ENCODE measurements around the gene VCX3B.
"Not testable (repeated sequence)": the region's sequence is repeated elsewhere in the genome, so short reads cannot be mapped to it uniquely, and the experiment has no call there.

Gene VCX3B

DNA sequence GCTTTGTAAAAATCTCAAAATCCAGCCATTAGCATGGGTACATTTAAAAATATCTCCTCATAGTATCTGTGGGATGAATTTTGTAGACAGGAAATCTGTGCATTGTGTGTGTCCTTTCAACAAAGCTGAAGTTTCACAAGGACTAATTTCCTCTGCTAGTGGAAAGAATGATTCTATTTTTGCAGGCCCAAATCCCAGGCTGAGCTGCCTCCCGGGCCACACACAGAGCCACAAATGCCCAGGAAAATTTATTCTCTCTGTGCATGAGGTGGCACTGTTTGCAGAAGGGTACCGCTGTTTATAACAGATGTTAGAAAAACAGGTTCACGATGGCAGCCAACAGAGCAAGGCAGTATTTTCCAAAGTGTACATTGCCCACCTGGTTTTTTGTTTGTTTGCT lies 11.0 kb upstream of the VCX3B start:
- Histone ChIP-seq H3K4me3 (ENCODE audit: low read length) (no peak overlapping the region), H3K4me1 (ENCODE audit: low read length) (no peaks in the 10 kb centered on the region), H4K20me1 (ENCODE audit: insufficient read depth, low read length) (no peaks in the 10 kb centered on the region), H3K4me2 (ENCODE audit: low read length) (no peak overlapping the region), H3K9ac (ENCODE audit: low read length) (no peak overlapping the region), H3K27me3 (ENCODE audit: low read depth, low read length) (no peaks in the 10 kb centered on the region), H3K36me3 (replicated peaks; ENCODE audit: low read depth, low read length) (no peaks in the 10 kb centered on the region), H3K79me2 (ENCODE audit: low read length) (no peaks in the 10 kb centered on the region), H3K9me3 (ENCODE audit: insufficient read depth, low read length) (no peaks in the 10 kb centered on the region), H3K27ac (ENCODE audit: low read length) (no peak overlapping the region), H2AFZ (ENCODE audit: low read depth, low read length) (no peak overlapping the region)
- TF ChIP-seq, protein P1, sequence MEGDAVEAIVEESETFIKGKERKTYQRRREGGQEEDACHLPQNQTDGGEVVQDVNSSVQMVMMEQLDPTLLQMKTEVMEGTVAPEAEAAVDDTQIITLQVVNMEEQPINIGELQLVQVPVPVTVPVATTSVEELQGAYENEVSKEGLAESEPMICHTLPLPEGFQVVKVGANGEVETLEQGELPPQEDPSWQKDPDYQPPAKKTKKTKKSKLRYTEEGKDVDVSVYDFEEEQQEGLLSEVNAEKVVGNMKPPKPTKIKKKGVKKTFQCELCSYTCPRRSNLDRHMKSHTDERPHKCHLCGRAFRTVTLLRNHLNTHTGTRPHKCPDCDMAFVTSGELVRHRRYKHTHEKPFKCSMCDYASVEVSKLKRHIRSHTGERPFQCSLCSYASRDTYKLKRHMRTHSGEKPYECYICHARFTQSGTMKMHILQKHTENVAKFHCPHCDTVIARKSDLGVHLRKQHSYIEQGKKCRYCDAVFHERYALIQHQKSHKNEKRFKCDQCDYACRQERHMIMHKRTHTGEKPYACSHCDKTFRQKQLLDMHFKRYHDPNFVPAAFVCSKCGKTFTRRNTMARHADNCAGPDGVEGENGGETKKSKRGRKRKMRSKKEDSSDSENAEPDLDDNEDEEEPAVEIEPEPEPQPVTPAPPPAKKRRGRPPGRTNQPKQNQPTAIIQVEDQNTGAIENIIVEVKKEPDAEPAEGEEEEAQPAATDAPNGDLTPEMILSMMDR (IDR thresholded peaks at IDR 0.05; ENCODE audit: low read depth, low read length), result no peak
- TF ChIP-seq EZH2phosphoT487 (IDR thresholded peaks at IDR 0.05; ENCODE audit: low read depth), result no peak

DNA sequence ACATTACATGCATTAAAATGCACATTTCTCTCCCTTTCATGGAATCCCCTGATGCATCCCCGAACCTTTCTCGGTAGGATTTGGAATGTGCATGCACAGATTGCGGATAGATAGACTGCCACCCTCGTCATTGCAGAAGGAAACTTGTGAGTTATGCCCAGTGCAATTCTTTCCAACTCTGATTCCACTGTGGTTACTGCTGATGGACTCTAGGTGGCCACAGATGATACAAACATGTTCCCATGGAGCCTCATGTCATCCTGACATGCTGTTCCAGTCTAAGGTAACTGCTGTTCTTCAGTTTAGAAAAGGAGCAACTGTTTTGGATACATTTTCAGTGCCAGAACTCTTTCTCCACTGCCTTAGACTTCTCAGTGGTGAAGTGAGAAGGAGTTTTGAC lies 9.1 kb upstream of the VCX3B start:
- Histone ChIP-seq H3K36me3 (replicated peaks; ENCODE audit: low read depth, low read length) (no peaks in the 10 kb centered on the region), H3K9me3 (ENCODE audit: insufficient read depth, low read length) (no peaks in the 10 kb centered on the region), H3K27ac (ENCODE audit: low read length) (no peak overlapping the region), H3K27me3 (ENCODE audit: low read depth, low read length) (no peaks in the 10 kb centered on the region), H4K20me1 (ENCODE audit: insufficient read depth, low read length) (no peaks in the 10 kb centered on the region), H3K4me3 (ENCODE audit: low read length) (no peak overlapping the region), H2AFZ (ENCODE audit: low read depth, low read length) (no peak overlapping the region), H3K4me1 (ENCODE audit: low read length) (no peaks in the 10 kb centered on the region), H3K4me2 (ENCODE audit: low read length) (no peak overlapping the region), H3K79me2 (ENCODE audit: low read length) (no peaks in the 10 kb centered on the region), H3K9ac (ENCODE audit: low read length) (no peak overlapping the region)
- TF ChIP-seq, protein P1 (IDR thresholded peaks at IDR 0.05; ENCODE audit: low read depth, low read length), result no peak
- TF ChIP-seq EZH2phosphoT487 (IDR thresholded peaks at IDR 0.05; ENCODE audit: low read depth), result no peak

DNA sequence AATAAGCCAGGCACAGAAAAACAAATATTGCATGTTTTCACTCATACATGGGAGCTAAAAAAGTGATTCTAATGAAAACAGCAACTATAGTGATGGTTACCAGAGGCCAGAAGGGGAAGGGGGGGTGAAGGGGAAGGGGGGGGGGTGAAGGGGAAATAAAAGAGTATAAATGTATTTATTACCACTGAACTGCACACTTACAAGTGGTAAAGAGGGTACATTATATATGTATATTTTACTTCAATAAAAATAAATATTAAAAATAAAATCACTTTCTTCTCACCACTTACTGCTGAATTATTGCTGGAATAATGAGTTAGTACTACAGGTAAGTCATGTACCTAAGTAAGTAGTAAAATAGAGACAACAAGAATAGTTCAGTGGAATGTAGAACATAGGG lies 2.1 kb upstream of the VCX3B start:
- Histone ChIP-seq H3K79me2 (ENCODE audit: low read length) (no peaks in the 10 kb centered on the region), H2AFZ (ENCODE audit: low read depth, low read length) (no peak overlapping the region), H4K20me1 (ENCODE audit: insufficient read depth, low read length) (no peaks in the 10 kb centered on the region), H3K9ac (ENCODE audit: low read length) (no peak overlapping the region), H3K27me3 (ENCODE audit: low read depth, low read length) (no peaks in the 10 kb centered on the region), H3K4me2 (ENCODE audit: low read length) (no peak overlapping the region), H3K4me1 (ENCODE audit: low read length) (no peaks in the 10 kb centered on the region), H3K36me3 (replicated peaks; ENCODE audit: low read depth, low read length) (no peaks in the 10 kb centered on the region), H3K9me3 (ENCODE audit: insufficient read depth, low read length) (no peaks in the 10 kb centered on the region), H3K27ac (ENCODE audit: low read length) (no peak overlapping the region), H3K4me3 (ENCODE audit: low read length) (no peak overlapping the region)
- TF ChIP-seq, protein P1 (IDR thresholded peaks at IDR 0.05; ENCODE audit: low read depth, low read length), result no peak
- TF ChIP-seq EZH2phosphoT487 (IDR thresholded peaks at IDR 0.05; ENCODE audit: low read depth), result no peak

DNA sequence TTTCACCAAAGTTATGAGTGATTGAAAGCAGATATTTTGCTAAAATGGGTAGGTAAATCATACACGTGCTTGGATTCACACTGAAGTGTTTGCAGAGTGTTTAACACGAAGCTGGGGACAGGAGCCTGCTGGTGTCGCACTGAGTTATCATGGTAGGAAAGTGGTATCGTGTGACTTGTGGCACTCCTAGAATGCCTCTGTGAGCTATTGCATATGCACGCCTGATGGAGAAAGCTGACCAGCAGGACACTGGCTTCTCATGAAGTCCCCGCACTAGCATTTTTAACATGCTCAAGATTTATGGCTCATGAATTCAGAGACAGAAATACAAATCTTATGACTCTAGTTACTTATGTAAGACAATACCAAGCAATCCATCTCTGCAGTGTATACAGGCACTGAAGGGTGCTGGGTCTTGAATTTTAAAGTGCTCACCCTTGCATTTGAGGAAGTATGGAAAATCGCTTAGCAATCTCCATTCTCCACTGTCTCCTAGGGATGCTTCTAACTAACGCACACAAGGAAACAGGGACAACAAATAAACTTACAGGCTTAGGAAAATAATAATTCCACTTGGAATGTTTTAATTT lies 19.8 kb downstream of the VCX3B start:
- Histone ChIP-seq H3K4me3 (ENCODE audit: low read length) (no peak overlapping the region), H3K79me2 (ENCODE audit: low read length) (no peaks in the 10 kb centered on the region), H3K36me3 (replicated peaks; ENCODE audit: low read depth, low read length) (no peaks in the 10 kb centered on the region), H3K27ac (ENCODE audit: low read length) (no peak overlapping the region), H3K27me3 (ENCODE audit: low read depth, low read length) (no peaks in the 10 kb centered on the region), H3K4me2 (ENCODE audit: low read length) (no peak overlapping the region), H3K9me3 (ENCODE audit: insufficient read depth, low read length) (no peaks in the 10 kb centered on the region), H2AFZ (ENCODE audit: low read depth, low read length) (no peak overlapping the region), H3K4me1 (ENCODE audit: low read length) (no peaks in the 10 kb centered on the region), H3K9ac (ENCODE audit: low read length) (no peak overlapping the region), H4K20me1 (ENCODE audit: insufficient read depth, low read length) (no peaks in the 10 kb centered on the region)
- no peak for TF ChIP-seq EZH2phosphoT487 (IDR thresholded peaks at IDR 0.05; ENCODE audit: low read depth)
- TF ChIP-seq, protein P1 (IDR thresholded peaks at IDR 0.05; ENCODE audit: low read depth, low read length), result no peak

DNA sequence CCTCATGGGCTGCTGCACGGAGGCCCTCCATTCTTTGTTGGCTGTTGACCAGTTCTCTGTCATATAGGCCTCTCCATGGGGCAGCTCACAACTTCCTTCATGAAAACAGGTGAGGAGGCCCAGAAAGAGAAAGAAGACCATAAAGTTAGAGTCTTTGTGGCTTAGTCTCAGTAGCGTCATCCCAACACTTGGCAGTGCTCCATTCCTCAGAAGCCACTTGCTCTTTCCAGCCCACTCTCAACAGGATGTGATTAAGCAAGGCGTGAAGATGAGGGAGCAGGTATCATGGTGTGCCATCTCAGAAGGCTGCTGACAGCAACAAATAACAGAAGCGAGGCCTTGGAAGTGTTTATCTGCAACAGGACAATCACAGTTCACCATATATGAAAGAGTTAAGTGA lies 30.4 kb downstream of the VCX3B start:
- not testable (repeated sequence) for H3K4me1 ChIP-seq (ENCODE audit: low read length); H2AFZ ChIP-seq (ENCODE audit: low read depth, low read length); H3K79me2 ChIP-seq (ENCODE audit: low read length); H3K9ac ChIP-seq (ENCODE audit: low read length); H3K4me3 ChIP-seq (ENCODE audit: low read length); H3K27me3 ChIP-seq (ENCODE audit: low read depth, low read length); H3K4me2 ChIP-seq (ENCODE audit: low read length); H4K20me1 ChIP-seq (ENCODE audit: insufficient read depth, low read length); H3K27ac ChIP-seq (ENCODE audit: low read length); H3K36me3 ChIP-seq (replicated peaks; ENCODE audit: low read depth, low read length); H3K9me3 ChIP-seq (ENCODE audit: insufficient read depth, low read length)
